Breast epithelium (tissue), 4 donors: ENCODE data around the gene HERC2. TPM values are rescaled to one million over a fixed set of nuclear protein-coding genes. Genes with fewer than 3 reads are reported as not detected.
"Not testable (repeated sequence)": the region's sequence is repeated elsewhere in the genome, so short reads cannot be mapped to it uniquely, and the experiment has no call there.

ENCODE experiments used
- DNase-seq, 2 donors: peaks; one replicate each; pipeline ENCODE4 v3.0.0-alpha.2; 2019; ENCODE audit warnings: low spot score in 2 of 2
- H3K27ac ChIP-seq, 2 donors: fragments of 200-600 bp; sonication (generic) in 1 of 2; one replicate each; pipeline ENCODE4 v1.5.1; 2016 to 2019; ENCODE audit warnings: mild to moderate bottlenecking in 1 of 2
- H3K27me3 ChIP-seq, 2 donors: fragments of 200-600 bp; sonication (generic) in 1 of 2; one replicate each; pipeline versions ENCODE4 v1.5.1 to v1.6.0; 2017 to 2019; ENCODE audit warnings: control low read depth in 1 of 2, mild to moderate bottlenecking in 1 of 2
- H3K36me3 ChIP-seq: fragments of 200-600 bp; one replicate; pipeline ENCODE4 v1.5.1; 2019
- H3K4me1 ChIP-seq, 2 donors: fragments of 200-600 bp; sonication (generic); one replicate each; pipeline ENCODE4 v1.5.1; 2016 to 2019; ENCODE audit warnings: control low read depth in 1 of 2
- H3K4me3 ChIP-seq, 3 donors: fragments of 200-600 bp; sonication (generic); 1 replicate in 2 of 3; 2 replicates in 1 of 3; pipeline ENCODE4 v1.5.1; 2016 to 2019; ENCODE audit warnings: mild to moderate bottlenecking in 3 of 3, moderate library complexity in 2 of 3
- H3K9me3 ChIP-seq, 2 donors: fragments of 200-600 bp; sonication (generic) in 1 of 2; one replicate each; pipeline ENCODE4 v1.5.1; 2016 to 2019; ENCODE audit warnings: control low read depth in 1 of 2
- POLR2A ChIP-seq: fragments of 450-650 bp; IDR thresholded peaks from one replicate; pipeline ENCODE4 v1.6.1; 2016; ENCODE audit warnings: antibody characterized with exemption, mild to moderate bottlenecking, moderate library complexity
- POLR2AphosphoS5 ChIP-seq, 3 donors: sonication (generic); formaldehyde crosslinking; IDR thresholded peaks; one replicate each; pipeline ENCODE4 v1.6.1; 2017; ENCODE audit warnings: antibody characterized with exemption in 3 of 3
- intact Hi-C: fragments of 100-400 bp; cut with DNase I; formaldehyde crosslinking; loops from one replicate; pipeline ENCODE4 v1.15.1; 2023; ENCODE audit warnings: low total_unique reads
- total RNA-seq, 3 donors: library from RNA; depleted of rRNA; stranded (reverse); fragments of >200 nt; gene quantifications; one replicate each; pipeline ENCODE4 v1.1.0, GENCODE V29; 2016
- TF ChIP-seq, protein P1 (sequence below), 3 donors: fragments of 450-650 bp; IDR thresholded peaks; one replicate each; pipeline ENCODE4 v1.5.1; 2016 to 2017; ENCODE audit warnings: antibody characterized with exemption in 3 of 3, mild to moderate bottlenecking in 3 of 3, moderate library complexity in 3 of 3

Gene HERC2
- total RNA-seq, 3 donors from 2014 or later: 46.2 to 55.8 (median 51.1) TPM

DNA sequence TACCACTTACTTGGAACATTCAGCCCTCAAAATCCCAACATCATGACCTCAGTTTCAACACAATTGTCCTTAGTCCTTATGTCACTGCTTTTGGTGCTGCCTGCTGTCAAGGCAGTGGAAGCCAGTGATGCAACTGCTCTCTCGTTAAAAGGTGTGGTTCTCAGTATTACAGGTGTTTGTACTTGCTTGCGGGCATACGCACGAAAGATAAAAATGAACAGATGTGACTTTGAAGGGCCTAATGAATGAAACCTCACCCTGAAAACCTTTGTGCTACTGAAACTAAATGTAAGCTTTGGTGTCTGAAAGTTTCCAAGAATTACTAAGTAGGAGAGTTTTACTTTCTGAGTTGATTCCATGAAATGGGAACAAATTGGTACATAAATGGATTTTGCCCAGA lies 25.2 kb downstream of the HERC2 start:
- H3K4me3 ChIP-seq, H3K36me3 ChIP-seq, H3K9me3 ChIP-seq, H3K4me1 ChIP-seq, DNase-seq, H3K27ac ChIP-seq, intact Hi-C loops, H3K27me3 ChIP-seq: not testable (repeated sequence)

DNA sequence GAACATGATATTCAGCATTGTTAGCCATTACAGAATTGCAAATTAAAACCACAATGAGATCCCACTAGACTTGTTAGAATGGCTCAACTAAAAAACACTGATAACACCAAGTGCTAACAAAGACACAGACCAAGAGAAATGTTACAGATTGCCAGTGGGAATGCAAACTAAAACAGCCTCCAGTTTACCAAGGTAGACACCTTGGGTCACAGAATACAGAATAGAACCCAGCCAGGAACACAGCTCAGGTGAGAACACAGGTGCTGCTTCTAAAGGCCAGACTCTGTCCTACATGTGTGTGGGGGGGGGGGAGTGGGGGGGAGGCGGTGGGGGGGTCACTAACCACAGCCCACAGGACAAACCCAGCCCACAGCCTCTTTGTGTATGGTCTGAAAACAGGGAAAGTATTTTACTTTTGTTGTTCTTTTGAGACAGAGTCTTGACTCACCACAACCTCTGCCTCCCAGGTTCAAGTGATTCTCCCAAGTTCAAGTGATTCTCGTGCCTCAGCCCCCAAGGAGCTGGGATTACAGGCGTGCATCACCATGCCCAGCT lies 26.9 kb downstream of the HERC2 start:
- H3K27ac ChIP-seq, H3K27me3 ChIP-seq, H3K9me3 ChIP-seq, H3K4me1 ChIP-seq, H3K4me3 ChIP-seq, DNase-seq, intact Hi-C loops, H3K36me3 ChIP-seq: not testable (repeated sequence)

DNA sequence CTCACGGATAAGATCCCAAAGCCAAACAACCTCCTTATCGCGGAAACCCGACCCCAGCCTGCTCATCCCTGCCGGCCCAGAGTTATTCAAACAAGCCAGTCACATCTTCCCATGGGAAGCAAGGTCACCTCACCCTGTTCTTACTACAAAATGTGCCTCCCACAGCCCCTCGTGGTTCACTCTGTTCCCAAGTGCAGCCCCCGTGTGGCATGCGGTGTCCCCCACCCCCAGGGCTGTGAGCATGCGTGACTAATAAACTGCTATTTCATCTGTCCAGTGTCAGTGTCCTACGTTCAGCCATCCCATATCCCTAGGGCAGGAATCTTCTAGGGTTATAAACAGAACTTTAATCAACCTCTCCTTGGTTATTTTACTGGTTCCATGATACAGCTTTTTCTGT lies 27.4 kb downstream of the HERC2 start:
- intact Hi-C loops, DNase-seq, H3K4me1 ChIP-seq, H3K27me3 ChIP-seq, H3K27ac ChIP-seq, H3K9me3 ChIP-seq, H3K4me3 ChIP-seq, H3K36me3 ChIP-seq: not testable (repeated sequence)

DNA sequence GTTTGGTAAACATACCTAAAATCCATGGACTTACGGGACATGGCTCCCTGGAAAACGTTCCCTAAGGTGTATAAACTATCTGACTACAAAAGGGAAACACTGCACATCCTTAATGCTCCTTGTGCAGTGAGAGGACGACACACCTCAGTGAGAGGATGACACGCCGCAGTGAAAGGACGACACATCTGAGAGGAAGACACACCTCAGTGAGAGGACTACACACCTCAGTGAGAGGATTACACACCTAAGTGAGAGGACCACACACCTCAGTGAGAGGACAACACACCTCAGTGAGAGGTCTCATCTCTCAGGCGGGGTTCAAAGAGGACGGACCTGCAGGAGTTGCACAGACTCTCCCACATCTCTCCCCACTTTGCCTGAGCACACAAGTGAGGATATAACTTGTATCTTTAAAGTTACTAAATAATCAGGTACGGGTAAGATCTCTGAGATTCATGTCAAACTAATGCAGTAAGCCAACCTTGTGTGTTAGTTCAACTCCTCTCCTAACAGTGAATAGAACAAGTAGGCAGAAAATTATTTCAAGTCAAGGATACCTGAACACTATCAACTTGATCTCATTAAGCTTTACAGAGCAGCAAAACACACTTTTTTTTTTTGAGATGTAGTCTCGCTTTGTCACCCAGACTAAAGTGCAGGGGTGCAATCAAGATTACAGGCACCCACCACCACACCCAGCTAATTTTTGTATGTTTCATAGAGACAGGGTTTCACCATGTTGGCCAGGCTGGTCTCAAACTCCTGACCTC lies 32.1 kb downstream of the HERC2 start:
- H3K36me3 ChIP-seq: no peaks in the 10 kb centered on the region
- no peak for DNase-seq
- H3K4me1 ChIP-seq: no peaks in the 10 kb centered on the region
- H3K27ac ChIP-seq: no peak overlapping the region
- intact Hi-C loops: no loop called here
- TF ChIP-seq, protein P1, sequence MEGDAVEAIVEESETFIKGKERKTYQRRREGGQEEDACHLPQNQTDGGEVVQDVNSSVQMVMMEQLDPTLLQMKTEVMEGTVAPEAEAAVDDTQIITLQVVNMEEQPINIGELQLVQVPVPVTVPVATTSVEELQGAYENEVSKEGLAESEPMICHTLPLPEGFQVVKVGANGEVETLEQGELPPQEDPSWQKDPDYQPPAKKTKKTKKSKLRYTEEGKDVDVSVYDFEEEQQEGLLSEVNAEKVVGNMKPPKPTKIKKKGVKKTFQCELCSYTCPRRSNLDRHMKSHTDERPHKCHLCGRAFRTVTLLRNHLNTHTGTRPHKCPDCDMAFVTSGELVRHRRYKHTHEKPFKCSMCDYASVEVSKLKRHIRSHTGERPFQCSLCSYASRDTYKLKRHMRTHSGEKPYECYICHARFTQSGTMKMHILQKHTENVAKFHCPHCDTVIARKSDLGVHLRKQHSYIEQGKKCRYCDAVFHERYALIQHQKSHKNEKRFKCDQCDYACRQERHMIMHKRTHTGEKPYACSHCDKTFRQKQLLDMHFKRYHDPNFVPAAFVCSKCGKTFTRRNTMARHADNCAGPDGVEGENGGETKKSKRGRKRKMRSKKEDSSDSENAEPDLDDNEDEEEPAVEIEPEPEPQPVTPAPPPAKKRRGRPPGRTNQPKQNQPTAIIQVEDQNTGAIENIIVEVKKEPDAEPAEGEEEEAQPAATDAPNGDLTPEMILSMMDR (IDR thresholded peaks at IDR 0.05): no peak
- TF ChIP-seq POLR2A (no peak), POLR2AphosphoS5 (IDR thresholded peaks at IDR 0.05) (no peak)
- no peaks in the 10 kb centered on the region for H3K9me3 ChIP-seq
- no peaks in the 10 kb centered on the region for H3K27me3 ChIP-seq
- H3K4me3 ChIP-seq: no peak overlapping the region

DNA sequence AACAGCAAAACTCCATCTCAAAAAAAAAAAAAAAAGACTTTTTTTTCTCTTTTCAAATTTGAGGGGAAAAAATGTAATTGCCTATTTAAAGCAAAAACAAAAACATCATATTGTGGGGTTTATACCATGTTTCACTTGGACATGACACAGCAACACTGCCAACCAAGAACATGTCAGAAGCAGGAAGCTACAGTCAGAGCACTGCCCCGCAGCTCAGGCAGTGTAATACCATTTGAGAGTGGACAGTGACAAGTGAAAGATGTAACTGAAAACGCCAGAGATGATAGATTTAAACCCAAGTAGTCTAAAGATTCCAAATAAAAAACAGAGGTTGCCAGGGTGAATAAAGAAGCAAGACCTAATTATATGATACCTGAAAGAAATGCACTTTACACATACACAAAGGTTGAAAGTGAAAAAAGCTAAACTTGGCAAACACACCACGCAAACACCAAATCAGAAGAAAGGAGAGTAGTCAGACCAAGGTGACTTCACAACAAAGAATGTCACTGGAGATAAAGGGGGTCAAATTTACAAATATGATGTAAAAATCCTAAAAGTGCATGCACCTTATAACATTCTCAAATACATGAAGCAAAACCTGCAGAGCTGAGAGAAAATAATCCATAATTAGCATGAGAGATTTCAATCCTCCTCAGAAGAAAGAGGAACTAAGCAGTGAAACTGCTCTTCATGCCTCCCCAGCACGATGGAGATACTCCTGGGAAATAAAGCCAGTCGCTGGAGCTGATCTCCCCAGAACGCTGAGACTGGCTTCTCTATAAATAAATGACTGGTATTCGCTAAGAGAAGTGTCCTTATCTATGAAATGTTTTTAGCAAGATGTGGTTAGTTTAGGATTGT lies 32.9 kb downstream of the HERC2 start:
- H3K36me3 ChIP-seq, H3K4me1 ChIP-seq, DNase-seq, H3K4me3 ChIP-seq, H3K9me3 ChIP-seq, H3K27me3 ChIP-seq, H3K27ac ChIP-seq, intact Hi-C loops: not testable (repeated sequence)

DNA sequence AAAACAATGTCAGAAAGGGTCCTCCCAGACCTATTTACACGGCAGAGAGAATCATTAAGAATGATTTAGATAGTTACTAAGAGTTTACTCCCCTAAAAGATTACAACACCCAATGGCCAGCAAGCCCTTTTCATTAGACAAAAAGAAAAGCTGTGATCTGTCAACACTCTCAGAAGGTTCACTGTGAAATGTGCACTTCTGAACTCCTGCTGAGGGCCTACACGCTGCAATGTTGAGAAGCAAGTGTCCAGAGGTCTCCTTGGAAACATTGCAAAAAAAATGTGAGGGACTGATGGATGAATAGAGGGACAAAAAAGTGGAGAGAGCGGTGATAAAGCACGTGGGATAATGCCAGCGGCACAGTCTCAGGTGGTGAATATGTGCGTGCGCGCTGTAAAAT lies 35.3 kb downstream of the HERC2 start:
- H3K4me3 ChIP-seq, H3K27me3 ChIP-seq, H3K4me1 ChIP-seq, H3K9me3 ChIP-seq, H3K27ac ChIP-seq, intact Hi-C loops, H3K36me3 ChIP-seq, DNase-seq: not testable (repeated sequence)

DNA sequence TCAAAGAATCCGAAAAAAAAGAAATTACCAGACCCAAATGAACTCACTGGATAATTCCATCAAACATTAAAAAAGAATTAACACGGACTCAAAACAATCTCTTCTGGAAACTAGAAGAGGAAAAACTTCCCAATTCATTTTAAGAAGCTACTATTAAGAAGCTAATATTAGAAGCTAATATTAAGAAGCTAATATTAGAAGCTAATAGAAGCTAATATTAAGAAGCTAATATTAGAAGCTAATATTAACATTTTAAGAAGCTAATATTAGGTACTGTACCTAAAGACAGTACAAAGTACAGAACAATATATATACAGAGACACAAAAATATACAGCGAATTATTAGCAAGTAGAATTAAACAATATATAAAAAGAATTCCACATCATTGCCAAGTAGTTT lies 35.9 kb downstream of the HERC2 start:
- H3K27ac ChIP-seq: no peak overlapping the region
- no peaks in the 10 kb centered on the region for H3K4me1 ChIP-seq
- H3K36me3 ChIP-seq: no peaks in the 10 kb centered on the region
- peaks cover 0 to 4% of the 10 kb centered on the region in 2 donors for H3K9me3 ChIP-seq
- H3K4me3 ChIP-seq: no peak overlapping the region
- intact Hi-C loops: no loop called here
- H3K27me3 ChIP-seq: no peaks in the 10 kb centered on the region
- TF ChIP-seq POLR2AphosphoS5 (IDR thresholded peaks at IDR 0.05): no peak
- TF ChIP-seq POLR2A: no peak
- TF ChIP-seq, protein P1 (IDR thresholded peaks at IDR 0.05): no peak
- DNase-seq: no peak
